ENCODE measurements around the gene FRMD7. TPM values are rescaled to one million over a fixed set of nuclear protein-coding genes. Genes with fewer than 3 reads are reported as not detected.

Gene FRMD7
- total RNA-seq, result not detected

- no peak for TF ChIP-seq POLR2AphosphoS5 (IDR thresholded peaks at IDR 0.05)
- no peak for TF ChIP-seq EP300 (IDR thresholded peaks at IDR 0.05)
- TF ChIP-seq, protein P1, sequence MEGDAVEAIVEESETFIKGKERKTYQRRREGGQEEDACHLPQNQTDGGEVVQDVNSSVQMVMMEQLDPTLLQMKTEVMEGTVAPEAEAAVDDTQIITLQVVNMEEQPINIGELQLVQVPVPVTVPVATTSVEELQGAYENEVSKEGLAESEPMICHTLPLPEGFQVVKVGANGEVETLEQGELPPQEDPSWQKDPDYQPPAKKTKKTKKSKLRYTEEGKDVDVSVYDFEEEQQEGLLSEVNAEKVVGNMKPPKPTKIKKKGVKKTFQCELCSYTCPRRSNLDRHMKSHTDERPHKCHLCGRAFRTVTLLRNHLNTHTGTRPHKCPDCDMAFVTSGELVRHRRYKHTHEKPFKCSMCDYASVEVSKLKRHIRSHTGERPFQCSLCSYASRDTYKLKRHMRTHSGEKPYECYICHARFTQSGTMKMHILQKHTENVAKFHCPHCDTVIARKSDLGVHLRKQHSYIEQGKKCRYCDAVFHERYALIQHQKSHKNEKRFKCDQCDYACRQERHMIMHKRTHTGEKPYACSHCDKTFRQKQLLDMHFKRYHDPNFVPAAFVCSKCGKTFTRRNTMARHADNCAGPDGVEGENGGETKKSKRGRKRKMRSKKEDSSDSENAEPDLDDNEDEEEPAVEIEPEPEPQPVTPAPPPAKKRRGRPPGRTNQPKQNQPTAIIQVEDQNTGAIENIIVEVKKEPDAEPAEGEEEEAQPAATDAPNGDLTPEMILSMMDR (IDR thresholded peaks at IDR 0.05), result no peak
- no peak for TF ChIP-seq POLR2A (IDR thresholded peaks at IDR 0.05)
- Histone ChIP-seq H3K27ac (no peak within 1 kb of the TSS), H3K27me3 (no peaks in the 10 kb centered on the region), H3K9me3 (no peaks in the 10 kb centered on the region), H3K4me3 (no peak within 1 kb of the TSS), H3K4me1 (no peaks in the 10 kb centered on the region), H3K36me3 (no peaks in the 10 kb centered on the region)
- DNase-seq, result peak in 1 of 2 donors; percentile 9
- WGBS, 2 donors, result 9 to 29% methylated on average over 5 of the region's 5 CpGs
- no peak for ATAC-seq (ENCODE audit: low FRiP score in 2 of 2)
These were observed at the start of gene FRMD7 for GRCh38 chrX:132127743-132128142. Gene FRMD7, minus strand, starts transcription at chrX:132128020. Its CDS starts 176 bp downstream, at chrX:132127844.

GRCh38 chrX:132173647-132174046, 45.8 kb upstream of the FRMD7 start:
- Histone ChIP-seq H3K4me3 (no peak overlapping the region), H3K4me1 (no peaks in the 10 kb centered on the region), H3K36me3 (no peaks in the 10 kb centered on the region), H3K9me3 (no peaks in the 10 kb centered on the region), H3K27me3 (no peaks in the 10 kb centered on the region), H3K27ac (no peak overlapping the region)
- ATAC-seq (ENCODE audit: low FRiP score in 2 of 2) (no peak), DNase-seq (no peak)
- WGBS, 2 donors, result 25 to 44% methylated on average over 1 of the region's 1 CpG
- TF ChIP-seq EP300 (IDR thresholded peaks at IDR 0.05) (no peak), POLR2AphosphoS5 (IDR thresholded peaks at IDR 0.05) (no peak), POLR2A (IDR thresholded peaks at IDR 0.05) (no peak)
- TF ChIP-seq, protein P1 (IDR thresholded peaks at IDR 0.05), result no peak

DNA sequence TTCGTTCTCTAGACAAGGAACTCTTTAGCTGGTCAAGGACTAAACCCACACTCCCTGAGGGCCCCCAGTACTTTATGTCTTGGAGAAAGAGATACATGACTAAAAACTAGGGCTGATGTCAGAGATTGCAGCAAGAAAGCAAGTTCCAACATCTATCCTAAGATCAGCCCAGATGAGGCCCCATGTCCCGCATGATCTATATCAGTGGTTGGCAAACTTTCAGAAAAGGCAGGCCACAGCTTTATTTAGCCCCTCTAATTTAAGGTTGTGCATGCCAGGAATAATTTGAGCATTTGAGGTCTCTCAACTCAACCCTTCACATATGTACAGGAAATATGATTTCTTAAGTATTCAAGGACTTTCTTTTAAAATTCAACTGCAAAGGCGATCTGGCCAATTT, 44.1 kb upstream of the FRMD7 start:
- no peaks in the 10 kb centered on the region for H3K9me3 ChIP-seq
- no peak for TF ChIP-seq EP300 (IDR thresholded peaks at IDR 0.05)
- TF ChIP-seq POLR2AphosphoS5 (IDR thresholded peaks at IDR 0.05), result no peak
- TF ChIP-seq, protein P1 (IDR thresholded peaks at IDR 0.05), result no peak
- no peak for TF ChIP-seq POLR2A (IDR thresholded peaks at IDR 0.05)
- no peaks in the 10 kb centered on the region for H3K36me3 ChIP-seq
- no peak overlapping the region for H3K4me3 ChIP-seq
- ATAC-seq (ENCODE audit: low FRiP score in 2 of 2) (no peak), DNase-seq (no peak)
- H3K4me1 ChIP-seq, result no peaks in the 10 kb centered on the region
- H3K27me3 ChIP-seq, result no peaks in the 10 kb centered on the region
- WGBS, 2 donors, result 64 to 81% methylated on average over 2 to 3 of the region's 3 CpGs
- no peak overlapping the region for H3K27ac ChIP-seq

DNA sequence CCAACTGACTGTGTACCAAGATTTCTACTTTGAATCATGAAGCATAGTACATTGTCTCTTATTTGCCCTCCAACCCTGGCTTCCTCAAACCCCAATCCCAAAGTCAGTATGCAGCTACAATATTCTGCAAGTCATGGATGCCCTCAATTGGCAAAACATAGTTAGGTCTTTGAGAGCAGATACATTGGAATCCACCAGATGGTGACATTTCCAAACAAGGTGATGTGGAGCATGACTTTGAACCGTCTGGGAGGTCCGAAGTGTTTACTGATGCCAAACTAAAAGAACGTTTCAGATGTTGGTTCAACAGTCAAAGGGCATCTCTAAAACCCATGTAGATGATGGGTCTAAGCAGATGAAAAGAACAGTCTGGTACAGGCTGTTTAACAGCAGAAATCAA, 43.7 kb upstream of the FRMD7 start:
- Histone ChIP-seq H3K4me3 (no peak overlapping the region), H3K27me3 (no peaks in the 10 kb centered on the region), H3K27ac (no peak overlapping the region), H3K36me3 (no peaks in the 10 kb centered on the region), H3K4me1 (no peaks in the 10 kb centered on the region), H3K9me3 (no peaks in the 10 kb centered on the region)
- 54% methylated on average over 3 of the region's 3 CpGs; no CpG with 5 or more reads in 1 of the 2 donors for WGBS, 2 donors
- DNase-seq (no peak), ATAC-seq (ENCODE audit: low FRiP score in 2 of 2) (no peak)
- TF ChIP-seq, protein P1 (IDR thresholded peaks at IDR 0.05), result no peak

- ATAC-seq (ENCODE audit: low FRiP score in 2 of 2) (no peak), DNase-seq (no peak)
- 58 to 73% methylated on average over 3 of the region's 3 CpGs for WGBS, 2 donors
- Histone ChIP-seq H3K9me3 (peaks cover 0 to 6% (median 2%) of the 10 kb centered on the region in 4 donors), H3K36me3 (no peaks in the 10 kb centered on the region), H3K27ac (no peak overlapping the region), H3K4me1 (no peaks in the 10 kb centered on the region), H3K27me3 (no peaks in the 10 kb centered on the region), H3K4me3 (no peak overlapping the region)
- TF ChIP-seq EP300 (IDR thresholded peaks at IDR 0.05) (no peak), POLR2AphosphoS5 (IDR thresholded peaks at IDR 0.05) (no peak), POLR2A (IDR thresholded peaks at IDR 0.05) (no peak)
- TF ChIP-seq, protein P1 (IDR thresholded peaks at IDR 0.05), result no peak
These were observed 41.7 kb upstream of the FRMD7 start for GRCh38 chrX:132169554-132169953.

Data from upper lobe of left lung (tissue), 6 donors.